A549 (cell line): ENCODE data around the gene TRAF1. TPM values are rescaled to one million over a fixed set of nuclear protein-coding genes. Genes with fewer than 3 reads are reported as not detected.
A peak's percentile ranks its signal among the peaks of the same experiment; 100 is the strongest.

Experiments
- ATAC-seq, 2 experiments: fragments of 200-7000 bp in 1 of 2; fragments of >200 bp in 1 of 2; cut with Nextera tagmentation in 1 of 2; cut with Tn5 transposase in 1 of 2; 3 replicates each; pipeline versions ENCODE4 v1.8.0 to v1.9.1; 2018 to 2020; ENCODE audit warnings: mild to moderate bottlenecking in 1 of 2, moderate library complexity in 1 of 2
- CTCF ChIA-PET: fragments of 300-600 bp; sonication (Branson Sonifier 250); formaldehyde crosslinking; extraction: SDS; loops from one replicate; lab custom pipeline; 2021; ENCODE audit warnings: antibody characterized with exemption, inconsistent platforms; lab: Yijun Ruan, JAX
- POLR2A ChIA-PET: fragments of 350-600 bp; formaldehyde crosslinking; extraction: SDS; loops from one replicate; lab custom pipeline; 2021; ENCODE audit warnings: antibody characterized with exemption, inconsistent platforms; lab: Yijun Ruan, JAX
- DNase-seq, 2 experiments: peaks; one replicate each; pipeline versions ENCODE4 v3.0.0 to v3.0.0-alpha.2; 2011 to 2016; ENCODE audit warnings: low read depth in 1 of 2, low spot score in 1 of 2
- FAIRE-seq: peaks from 2 replicates; lab custom pipeline; 2011; peaks lifted over from hg19 to GRCh38; lab: Jason Lieb, UNC
- H3K27ac ChIP-seq, 2 experiments: fragments of >200 bp; sonication (Bioruptor Twin); formaldehyde crosslinking; 3 replicates each; pipeline ENCODE4 v1.5.1; 2016 to 2017
- H3K4me1 ChIP-seq: fragments of >200 bp; sonication (Bioruptor Twin); formaldehyde crosslinking; 3 replicates; pipeline ENCODE4 v1.6.1; 2016
- H3K4me2 ChIP-seq: fragments of >200 bp; sonication (Bioruptor Twin); formaldehyde crosslinking; 3 replicates; pipeline ENCODE4 v1.6.1; 2016
- H3K4me3 ChIP-seq: fragments of >200 bp; sonication (Bioruptor Twin); formaldehyde crosslinking; 3 replicates; pipeline ENCODE4 v1.5.1; 2016
- H3K9me3 ChIP-seq: fragments of >200 bp; sonication (Bioruptor Twin); formaldehyde crosslinking; 3 replicates; pipeline ENCODE4 v1.6.1; 2016
- CBX2 ChIP-seq: fragments of 200-600 bp; sonication (generic); IDR thresholded peaks from 2 replicates; pipeline ENCODE4 v1.6.1; 2016; ENCODE audit warnings: low read depth, mild to moderate bottlenecking, borderline replicate concordance
- CBX8 ChIP-seq: fragments of 200-600 bp; sonication (generic); IDR thresholded peaks from 2 replicates; pipeline ENCODE4 v1.6.1; 2016
- EHF ChIP-seq: fragments of 250-450 bp; sonication (Bioruptor Pico); IDR thresholded peaks from 2 replicates; pipeline ENCODE4 v1.5.0; 2020; ENCODE audit warnings: mild to moderate bottlenecking
- EHMT2 ChIP-seq: fragments of 200-600 bp; sonication (generic); IDR thresholded peaks from 2 replicates; pipeline ENCODE4 v1.6.1; 2016; ENCODE audit warnings: antibody characterized with exemption, low read depth, mild to moderate bottlenecking, moderate library complexity
- EP300 ChIP-seq, 2 experiments: fragments of >200 bp; sonication (Bioruptor Twin); formaldehyde crosslinking; IDR thresholded peaks; 2 replicates in 1 of 2; 3 replicates in 1 of 2; pipeline ENCODE4 v1.6.1; 2016 to 2017
- FOSB ChIP-seq: fragments of 250-450 bp; sonication (Bioruptor Pico); IDR thresholded peaks from 2 replicates; pipeline ENCODE4 v1.5.0; 2020; ENCODE audit warnings: mild to moderate bottlenecking, moderate library complexity
- FOSL2 ChIP-seq, 2 experiments: fragments of 450-650 bp in 1 of 2; fragments of >200 bp in 1 of 2; sonication (Bioruptor Twin) in 1 of 2; formaldehyde crosslinking; IDR thresholded peaks; 2 replicates each; pipeline versions ENCODE4 v1.5.0 to v1.6.1; 2016 to 2020; ENCODE audit warnings: mild to moderate bottlenecking in 1 of 2, moderate library complexity in 1 of 2
- FOXS1 ChIP-seq: fragments of 250-450 bp; sonication (Bioruptor Pico); IDR thresholded peaks from 2 replicates; pipeline ENCODE4 v1.5.0; 2020; ENCODE audit warnings: mild to moderate bottlenecking, moderate library complexity
- GATA3 ChIP-seq: IDR thresholded peaks from 2 replicates; pipeline ENCODE4 v1.6.1; 2012; ENCODE audit warnings: borderline replicate concordance
- HOXA7 ChIP-seq: fragments of 250-450 bp; sonication (Bioruptor Pico); IDR thresholded peaks from 2 replicates; pipeline ENCODE4 v1.5.0; 2020; ENCODE audit warnings: mild to moderate bottlenecking, moderate library complexity
- HOXB13 ChIP-seq: fragments of 250-450 bp; sonication (Bioruptor Pico); IDR thresholded peaks from 2 replicates; pipeline ENCODE4 v1.5.0; 2020; ENCODE audit warnings: low read depth, mild to moderate bottlenecking, moderate library complexity
- HOXB5 ChIP-seq: fragments of 250-450 bp; sonication (Bioruptor Pico); IDR thresholded peaks from 2 replicates; pipeline ENCODE4 v1.5.0; 2020; ENCODE audit warnings: mild to moderate bottlenecking, moderate library complexity
- JUNB ChIP-seq: fragments of >200 bp; sonication (Bioruptor Twin); formaldehyde crosslinking; IDR thresholded peaks from 2 replicates; pipeline ENCODE4 v1.6.1; 2016
- KDM1A ChIP-seq: fragments of 200-600 bp; sonication (generic); IDR thresholded peaks from 2 replicates; pipeline ENCODE4 v1.6.1; 2016; ENCODE audit warnings: low read depth, mild to moderate bottlenecking
- KDM5A ChIP-seq: fragments of 200-600 bp; sonication (generic); IDR thresholded peaks from 2 replicates; pipeline ENCODE4 v1.6.1; 2016; ENCODE audit warnings: antibody characterized with exemption, mild to moderate bottlenecking
- MAZ ChIP-seq: fragments of 150-350 bp; IDR thresholded peaks from 2 replicates; pipeline ENCODE4 v1.6.1; 2014; ENCODE audit warnings: antibody characterized with exemption, low read depth, low read length, borderline replicate concordance
- NPAS2 ChIP-seq: fragments of 250-450 bp; sonication (Bioruptor Pico); IDR thresholded peaks from 2 replicates; pipeline ENCODE4 v1.8.0; 2022; ENCODE audit warnings: mild to moderate bottlenecking, moderate library complexity, borderline replicate concordance
- POLR2A ChIP-seq: IDR thresholded peaks from 2 replicates; pipeline ENCODE4 v1.6.1; 2012; ENCODE audit warnings: mild to moderate bottlenecking, low read length
- RAD21 ChIP-seq, 2 experiments: fragments of >200 bp in 1 of 2; sonication (Bioruptor Twin) in 1 of 2; formaldehyde crosslinking in 1 of 2; IDR thresholded peaks in 1 of 2; conservative IDR thresholded peaks in 1 of 2; 2 replicates in 1 of 2; 3 replicates in 1 of 2; pipeline ENCODE4 v1.6.1; 2012 to 2018; ENCODE audit warnings: inconsistent platforms in 1 of 2
- RARB ChIP-seq: fragments of 250-450 bp; sonication (Bioruptor Pico); IDR thresholded peaks from 2 replicates; pipeline ENCODE4 v1.8.0; 2021; ENCODE audit warnings: mild to moderate bottlenecking, moderate library complexity
- RCOR1 ChIP-seq: fragments of 150-350 bp; IDR thresholded peaks from 2 replicates; pipeline ENCODE4 v1.6.1; 2014; ENCODE audit warnings: antibody characterized with exemption, low read length, low read depth
- RFX5 ChIP-seq: fragments of 450-650 bp; IDR thresholded peaks from 2 replicates; pipeline ENCODE4 v1.7.1; 2014; ENCODE audit warnings: antibody characterized with exemption, mild to moderate bottlenecking, moderate library complexity
- SREBF2 ChIP-seq: fragments of 450-650 bp; IDR thresholded peaks from 2 replicates; pipeline ENCODE4 v1.6.1; 2014; ENCODE audit warnings: mild to moderate bottlenecking, moderate library complexity
- ZC3H11A ChIP-seq: fragments of 450-650 bp; IDR thresholded peaks from 2 replicates; pipeline ENCODE4 v1.6.1; 2014; ENCODE audit warnings: antibody characterized with exemption, mild to moderate bottlenecking
- ZFP36 ChIP-seq: fragments of 450-650 bp; IDR thresholded peaks from 2 replicates; pipeline ENCODE4 v1.6.1; 2014; ENCODE audit warnings: borderline replicate concordance; ENCODE audit not compliant: partially characterized antibody
- ZSCAN20 ChIP-seq: fragments of 250-450 bp; sonication (Bioruptor Pico); IDR thresholded peaks from 2 replicates; pipeline ENCODE4 v1.8.0; 2022; ENCODE audit warnings: mild to moderate bottlenecking, moderate library complexity
- WGBS: methylation state at CpG from one replicate; pipeline ENCODE4 v1.1.6; 2017; ENCODE audit errors: missing lambda C conversion rate; 5-methylcytosine and 5-hydroxymethylcytosine counted together
- polyA plus RNA-seq, 4 experiments: library from polyadenylated mRNA; depleted of rRNA in 3 of 4; stranded (reverse); fragments of >200 nt; fragmentation: RNase III in 1 of 4; extraction: RNeasy Plus Mini Kit Qiagen cat#74134 plus additional on column Dnase treatment in 1 of 4; gene quantifications; 2 replicates in 3 of 4; 3 replicates in 1 of 4; pipeline ENCODE4 v1.2.3, GENCODE V29; 2011 to 2017
- TF ChIP-seq, protein P1 (sequence below): IDR thresholded peaks from 2 replicates; pipeline ENCODE4 v1.6.1; 2012
- TF ChIP-seq, protein P2 (sequence below): IDR thresholded peaks from 2 replicates; pipeline ENCODE4 v1.6.1; 2012; ENCODE audit warnings: low read depth, borderline replicate concordance
- TF ChIP-seq, protein P3 (sequence below): IDR thresholded peaks from 2 replicates; pipeline ENCODE4 v1.6.1; 2012
- TF ChIP-seq, protein P4 (sequence below): fragments of >200 bp; sonication (Bioruptor Twin); formaldehyde crosslinking; IDR thresholded peaks from 2 replicates; pipeline ENCODE4 v1.6.1; 2016
- TF ChIP-seq, protein P5 (sequence below): fragments of 250-450 bp; sonication (Bioruptor Pico); IDR thresholded peaks from 2 replicates; pipeline ENCODE4 v1.5.0; 2020; ENCODE audit warnings: low read depth, mild to moderate bottlenecking, moderate library complexity

Gene TRAF1
- polyA plus RNA-seq, 2 of the 4 experiments (the other 2 are of a cell fraction) = 2.0 to 3.4 TPM

DNA sequence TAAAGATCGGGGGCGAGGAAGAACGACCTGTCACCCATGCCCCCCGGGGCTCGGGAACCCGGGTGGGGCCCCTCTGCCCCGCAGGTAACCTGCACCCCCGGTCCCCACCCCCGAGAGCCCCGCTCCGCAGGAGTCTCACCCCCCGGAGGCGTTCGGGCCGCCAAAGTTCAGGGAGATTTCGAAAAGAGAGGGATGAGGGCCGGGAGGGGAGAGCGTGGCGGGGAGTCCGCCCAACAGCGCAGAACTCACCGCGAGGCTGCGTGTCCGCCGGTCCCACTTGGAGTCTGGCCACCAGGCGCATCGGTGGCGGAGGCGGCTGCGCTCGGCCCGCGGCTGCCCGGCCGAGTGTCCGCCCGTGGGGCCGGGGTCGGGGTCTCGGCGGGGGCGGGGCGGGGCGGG is 49.8 kb downstream of the TRAF1 start, which contains the start of gene PHF19:
Gene PHF19, minus strand, starts transcription at position 347 of the 399 bp plus-strand sequence. CDS start 2,447 bp downstream, outside the sequence.
- DNase-seq = peak; percentile 64 to 78
- TF ChIP-seq, protein P1, sequence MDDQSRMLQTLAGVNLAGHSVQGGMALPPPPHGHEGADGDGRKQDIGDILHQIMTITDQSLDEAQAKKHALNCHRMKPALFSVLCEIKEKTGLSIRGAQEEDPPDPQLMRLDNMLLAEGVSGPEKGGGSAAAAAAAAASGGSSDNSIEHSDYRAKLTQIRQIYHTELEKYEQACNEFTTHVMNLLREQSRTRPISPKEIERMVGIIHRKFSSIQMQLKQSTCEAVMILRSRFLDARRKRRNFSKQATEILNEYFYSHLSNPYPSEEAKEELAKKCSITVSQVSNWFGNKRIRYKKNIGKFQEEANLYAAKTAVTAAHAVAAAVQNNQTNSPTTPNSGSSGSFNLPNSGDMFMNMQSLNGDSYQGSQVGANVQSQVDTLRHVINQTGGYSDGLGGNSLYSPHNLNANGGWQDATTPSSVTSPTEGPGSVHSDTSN = 0 out of 2 replicates have a peak, but pooled peaks have one; percentile 16
- TF ChIP-seq, protein P2, sequence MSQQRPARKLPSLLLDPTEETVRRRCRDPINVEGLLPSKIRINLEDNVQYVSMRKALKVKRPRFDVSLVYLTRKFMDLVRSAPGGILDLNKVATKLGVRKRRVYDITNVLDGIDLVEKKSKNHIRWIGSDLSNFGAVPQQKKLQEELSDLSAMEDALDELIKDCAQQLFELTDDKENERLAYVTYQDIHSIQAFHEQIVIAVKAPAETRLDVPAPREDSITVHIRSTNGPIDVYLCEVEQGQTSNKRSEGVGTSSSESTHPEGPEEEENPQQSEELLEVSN = peak; percentile 42; the same call in 1 of the 2 replicates
- TF ChIP-seq HOXA7 (CRISPR knock-in tag) (no peak), POLR2A (peak; percentile 53)
- TF ChIP-seq, all 56 proteins: peak for 3
- POLR2A ChIA-PET = interaction anchor here (1.2 kb wide), 1 partner anchor 84 kb away, joined by 3 read pairs; the partner anchor contains the start of gene FBXW2
- WGBS = 2% methylated on average over 19 of the region's 45 CpGs
- no peaks in the 10 kb centered on the region for H3K9me3 ChIP-seq
- H3K4me1 ChIP-seq = peaks cover 47% of the 10 kb centered on the region
- CTCF ChIA-PET = interaction anchor here (1.7 kb wide), 2 partner anchors 20 to 60 kb away, joined by 3 to 5 read pairs; no protein-coding TSS in a partner anchor
- peak within 1 kb of the TSS; percentile 86 for H3K4me3 ChIP-seq
- peak within 1 kb of the TSS; percentile 99 for H3K27ac ChIP-seq
- ATAC-seq = peak; percentile 44 to 58
- FAIRE-seq = no peak
- peak within 1 kb of the TSS; percentile 93 for H3K4me2 ChIP-seq

DNA sequence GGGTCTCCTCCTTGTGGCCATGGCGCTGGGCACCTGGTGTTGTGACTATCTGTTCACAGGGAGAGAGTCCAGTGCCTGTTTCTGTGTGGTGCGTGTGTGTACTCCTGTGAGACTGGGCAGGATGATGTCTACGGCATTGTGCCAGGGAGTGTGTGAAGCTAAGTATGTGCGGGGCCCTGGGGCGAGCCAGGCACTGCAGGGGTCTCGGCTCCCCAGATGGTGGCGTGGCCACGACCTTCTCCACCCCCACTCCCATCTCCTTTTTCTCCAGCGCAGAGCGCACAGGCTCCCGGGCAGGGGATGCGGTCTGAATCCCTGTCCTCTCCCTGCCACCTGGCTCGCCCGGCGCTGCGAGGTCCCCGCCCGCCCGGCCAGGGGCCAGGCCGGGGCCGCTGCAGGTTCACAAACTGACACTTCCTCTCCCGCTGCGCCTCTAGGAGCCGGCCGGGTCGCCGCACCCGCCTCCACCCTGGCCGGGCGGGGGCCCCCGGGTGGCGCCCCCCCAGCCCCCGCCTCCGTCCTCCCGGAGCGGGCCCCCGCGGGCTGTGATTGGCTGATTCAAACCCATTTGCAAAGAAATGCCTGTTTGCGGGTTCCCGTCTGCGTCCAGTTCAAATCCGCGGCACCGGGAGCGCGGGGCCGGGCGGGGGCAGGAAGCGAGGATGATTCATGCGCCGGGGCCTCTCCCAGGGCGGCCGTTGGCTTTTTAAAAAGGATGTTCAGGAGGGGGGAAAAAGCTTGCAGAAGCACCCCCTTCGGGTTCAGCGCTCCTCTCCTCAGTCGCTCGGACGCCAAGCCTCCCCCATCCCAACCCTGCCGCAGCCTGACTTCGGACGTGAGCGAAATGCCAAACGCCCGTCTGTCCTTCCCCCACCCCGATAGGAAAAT is 50.4 kb downstream of the TRAF1 start:
- DNase-seq (peak; percentile 93), FAIRE-seq (no peak), ATAC-seq (peak; percentile 62 to 79)
- Histone ChIP-seq H3K4me3 (peak overlapping the region; percentile 86), H3K4me1 (peaks cover 47% of the 10 kb centered on the region), H3K9me3 (no peaks in the 10 kb centered on the region), H3K4me2 (peak overlapping the region; percentile 93), H3K27ac (peak overlapping the region; percentile 99)
- ChIA-PET POLR2A (interaction anchor here (1.2 kb wide), 1 partner anchor 83 kb away, joined by 3 read pairs; the partner anchor contains the start of gene FBXW2), CTCF (interaction anchor here (1.5 to 1.7 kb wide), 2 partner anchors 11 to 21 kb away, joined by 3 read pairs; no protein-coding TSS in a partner anchor)
- under 1% methylated on average over 30 of the region's 65 CpGs for WGBS
- no peak for TF ChIP-seq ZC3H11A
- no peak for TF ChIP-seq FOSB (CRISPR knock-in tag)
- no peak for TF ChIP-seq KDM5A
- TF ChIP-seq, protein P2 = 0 out of 2 replicates have a peak, but pooled peaks have one; percentile 3
- peak; percentile 17; the same call in 1 of the 2 replicates for TF ChIP-seq POLR2A
- TF ChIP-seq, protein P3, sequence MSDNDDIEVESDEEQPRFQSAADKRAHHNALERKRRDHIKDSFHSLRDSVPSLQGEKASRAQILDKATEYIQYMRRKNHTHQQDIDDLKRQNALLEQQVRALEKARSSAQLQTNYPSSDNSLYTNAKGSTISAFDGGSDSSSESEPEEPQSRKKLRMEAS = peak; percentile 70
- no peak for TF ChIP-seq FOXS1 (CRISPR knock-in tag)
- no peak for TF ChIP-seq NPAS2 (CRISPR knock-in tag)
- TF ChIP-seq HOXB13 = no peak
- peak; percentile 73; the same call in 1 of the 2 replicates for TF ChIP-seq MAZ
- TF ChIP-seq CBX2 = no peak
- 0 out of 5 replicates have a peak, but pooled peaks of 1 of the 2 experiments have one; percentile 7 for TF ChIP-seq RAD21 (conservative IDR thresholded peaks at IDR 0.05 in 1 of 2, IDR thresholded peaks at IDR 0.05 in 1 of 2)
- TF ChIP-seq GATA3 = peak; percentile 59; the same call in 1 of the 2 replicates
- TF ChIP-seq EHMT2 = no peak
- TF ChIP-seq, protein P4, sequence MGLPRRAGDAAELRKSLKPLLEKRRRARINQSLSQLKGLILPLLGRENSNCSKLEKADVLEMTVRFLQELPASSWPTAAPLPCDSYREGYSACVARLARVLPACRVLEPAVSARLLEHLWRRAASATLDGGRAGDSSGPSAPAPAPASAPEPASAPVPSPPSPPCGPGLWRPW = no peak
- TF ChIP-seq CBX8 = no peak
- no peak for TF ChIP-seq RCOR1
- TF ChIP-seq, protein P5, sequence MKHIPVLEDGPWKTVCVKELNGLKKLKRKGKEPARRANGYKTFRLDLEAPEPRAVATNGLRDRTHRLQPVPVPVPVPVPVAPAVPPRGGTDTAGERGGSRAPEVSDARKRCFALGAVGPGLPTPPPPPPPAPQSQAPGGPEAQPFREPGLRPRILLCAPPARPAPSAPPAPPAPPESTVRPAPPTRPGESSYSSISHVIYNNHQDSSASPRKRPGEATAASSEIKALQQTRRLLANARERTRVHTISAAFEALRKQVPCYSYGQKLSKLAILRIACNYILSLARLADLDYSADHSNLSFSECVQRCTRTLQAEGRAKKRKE (CRISPR knock-in tag) = peak; percentile 10; the same call in 1 of the 2 replicates
- no peak for TF ChIP-seq HOXB5 (CRISPR knock-in tag)
- TF ChIP-seq JUNB = peak; percentile 61
- TF ChIP-seq ZSCAN20 (CRISPR knock-in tag) = no peak
- TF ChIP-seq EHF (CRISPR knock-in tag) = no peak
- no peak for TF ChIP-seq ZFP36
- peak in 1 of 2 experiments; percentile 16; a peak in 1 of 5 replicates for TF ChIP-seq EP300 (IDR thresholded peaks at IDR 0.05)
- TF ChIP-seq RFX5 = no peak
- TF ChIP-seq SREBF2 = no peak
- TF ChIP-seq KDM1A = no peak; the same call in 1 of the 2 replicates
- TF ChIP-seq RARB (CRISPR knock-in tag) = no peak
- peak; percentile 51; the same call in 1 of the 2 replicates for TF ChIP-seq FOSL2 (IDR thresholded peaks at IDR 0.05)
- peak; percentile 91 for TF ChIP-seq FOSL2 (CRISPR knock-in tag; IDR thresholded peaks at IDR 0.05)
- TF ChIP-seq HOXA7 (CRISPR knock-in tag) = no peak
